KMS-11 (cell line): ENCODE results near the gene TOP3A.
"Not testable (repeated sequence)": the region's sequence is repeated elsewhere in the genome, so short reads cannot be mapped to it uniquely, and the experiment has no call there.

Experiments
- H2AFZ ChIP-seq: fragments of 200-600 bp; sonication (generic); 2 replicates; pipeline ENCODE4 v1.6.1; 2016; ENCODE audit warnings: antibody characterized with exemption, mixed run types, low read depth
- H3K27ac ChIP-seq: fragments of 200-600 bp; sonication (generic); 2 replicates; pipeline ENCODE4 v1.6.1; 2016; ENCODE audit warnings: mild to moderate bottlenecking, mixed run types
- H3K27me3 ChIP-seq: fragments of 200-600 bp; sonication (generic); 2 replicates; pipeline ENCODE4 v1.6.1; 2017; ENCODE audit warnings: mild to moderate bottlenecking, low read depth, mixed run types, moderate library complexity; ENCODE audit not compliant: insufficient read depth
- H3K36me3 ChIP-seq: fragments of 200-600 bp; sonication (generic); 2 replicates; pipeline ENCODE4 v1.6.1; 2017; ENCODE audit warnings: mild to moderate bottlenecking, mixed run types; ENCODE audit not compliant: insufficient read depth
- H3K4me1 ChIP-seq: fragments of 200-600 bp; sonication (generic); 2 replicates; pipeline ENCODE4 v1.6.1; 2016; ENCODE audit warnings: mild to moderate bottlenecking, low read depth, mixed run types; ENCODE audit not compliant: poor library complexity, severe bottlenecking
- H3K4me2 ChIP-seq: fragments of 200-600 bp; sonication (generic); 2 replicates; pipeline ENCODE4 v1.7.0; 2016; ENCODE audit warnings: mild to moderate bottlenecking, mixed run types
- H3K4me3 ChIP-seq: fragments of 200-600 bp; sonication (generic); IDR thresholded peaks from 2 replicates; pipeline ENCODE4 v1.6.1; 2017; ENCODE audit warnings: low read depth, low read length, mixed read lengths; ENCODE audit not compliant: insufficient read depth
- H3K79me2 ChIP-seq: fragments of 200-600 bp; sonication (generic); 2 replicates; pipeline ENCODE4 v1.6.1; 2016; ENCODE audit warnings: low read depth, mixed run types; ENCODE audit not compliant: insufficient read depth
- H3K9ac ChIP-seq: fragments of 200-600 bp; sonication (generic); 2 replicates; pipeline ENCODE4 v1.6.1; 2016; ENCODE audit warnings: mild to moderate bottlenecking, mixed run types
- H4K20me1 ChIP-seq: fragments of 200-600 bp; sonication (generic); 2 replicates; pipeline ENCODE4 v1.6.1; 2016; ENCODE audit warnings: mild to moderate bottlenecking, mixed run types; ENCODE audit not compliant: insufficient read depth
- TF ChIP-seq, protein P1 (sequence below): fragments of 200-600 bp; sonication (generic); conservative IDR thresholded peaks from 2 replicates; pipeline ENCODE4 v1.6.1; 2017; ENCODE audit warnings: low read depth, mild to moderate bottlenecking, antibody characterized with exemption, low read length, moderate library complexity, mixed read lengths

TOP3A gene

DNA sequence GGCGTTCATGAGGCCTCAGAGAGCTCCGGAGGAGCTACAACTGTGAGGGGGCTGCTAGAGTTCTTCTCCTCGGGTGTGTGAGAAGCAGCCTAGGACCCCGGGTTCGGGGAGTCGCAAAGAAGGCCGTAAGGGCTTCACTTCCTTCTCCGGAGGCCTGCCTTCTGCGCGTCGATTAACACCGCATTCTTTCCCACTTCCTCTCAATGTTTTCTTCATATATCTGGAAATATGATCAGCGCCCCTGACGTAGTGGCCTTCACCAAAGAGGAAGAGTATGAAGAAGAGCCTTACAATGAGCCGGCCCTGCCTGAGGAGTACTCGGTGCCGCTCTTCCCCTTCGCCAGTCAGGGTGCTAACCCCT lies 748 bp upstream of the TOP3A start:
- Histone ChIP-seq H3K79me2 (peaks cover 53% of the 10 kb centered on the region), H3K9ac (peak overlapping the region; percentile 64; the same call in 1 of the 2 replicates), H3K27ac (peak overlapping the region; percentile 69), H2AFZ (peak overlapping the region; percentile 57; the same call in 1 of the 2 replicates), H3K27me3 (no peaks in the 10 kb centered on the region), H3K4me3 (no peak overlapping the region), H4K20me1 (no peaks in the 10 kb centered on the region), H3K36me3 (no peaks in the 10 kb centered on the region), H3K4me1 (peaks cover 43% of the 10 kb centered on the region), H3K4me2 (peak overlapping the region; percentile 84)
- TF ChIP-seq, protein P1, sequence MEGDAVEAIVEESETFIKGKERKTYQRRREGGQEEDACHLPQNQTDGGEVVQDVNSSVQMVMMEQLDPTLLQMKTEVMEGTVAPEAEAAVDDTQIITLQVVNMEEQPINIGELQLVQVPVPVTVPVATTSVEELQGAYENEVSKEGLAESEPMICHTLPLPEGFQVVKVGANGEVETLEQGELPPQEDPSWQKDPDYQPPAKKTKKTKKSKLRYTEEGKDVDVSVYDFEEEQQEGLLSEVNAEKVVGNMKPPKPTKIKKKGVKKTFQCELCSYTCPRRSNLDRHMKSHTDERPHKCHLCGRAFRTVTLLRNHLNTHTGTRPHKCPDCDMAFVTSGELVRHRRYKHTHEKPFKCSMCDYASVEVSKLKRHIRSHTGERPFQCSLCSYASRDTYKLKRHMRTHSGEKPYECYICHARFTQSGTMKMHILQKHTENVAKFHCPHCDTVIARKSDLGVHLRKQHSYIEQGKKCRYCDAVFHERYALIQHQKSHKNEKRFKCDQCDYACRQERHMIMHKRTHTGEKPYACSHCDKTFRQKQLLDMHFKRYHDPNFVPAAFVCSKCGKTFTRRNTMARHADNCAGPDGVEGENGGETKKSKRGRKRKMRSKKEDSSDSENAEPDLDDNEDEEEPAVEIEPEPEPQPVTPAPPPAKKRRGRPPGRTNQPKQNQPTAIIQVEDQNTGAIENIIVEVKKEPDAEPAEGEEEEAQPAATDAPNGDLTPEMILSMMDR: no peak

DNA sequence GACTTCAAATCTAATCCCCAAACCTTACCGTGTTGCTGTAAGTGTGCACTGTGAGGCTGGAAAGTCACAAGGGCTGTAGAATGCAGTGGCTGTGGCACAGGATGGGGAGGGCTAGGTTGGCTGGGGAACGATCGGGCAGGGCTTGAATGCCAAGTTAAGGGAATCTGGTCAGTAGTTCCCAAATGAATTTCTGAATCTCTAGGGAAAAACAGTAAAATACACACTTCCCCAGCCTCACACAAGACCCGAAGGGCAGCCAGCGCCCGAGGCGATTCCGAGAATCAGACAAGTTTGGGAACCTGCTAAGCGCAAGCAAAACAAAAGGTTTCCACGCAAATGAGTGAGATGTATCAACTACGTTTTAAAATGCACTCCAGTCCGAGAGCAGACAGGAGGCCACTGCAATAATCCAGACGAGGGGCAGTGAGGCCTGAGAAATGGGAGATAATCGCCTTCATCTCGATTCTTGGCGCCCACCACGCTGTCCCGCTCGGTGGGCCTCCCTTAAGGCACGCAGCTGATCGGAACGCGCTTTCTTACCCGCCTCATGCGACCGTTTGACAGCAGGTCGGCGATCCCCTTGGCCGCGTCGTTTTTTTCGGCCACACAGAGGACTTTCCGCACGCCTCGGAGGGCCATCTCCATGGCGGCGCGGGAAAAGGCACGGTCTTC lies 599 bp downstream of the TOP3A start:
- peak overlapping the region; percentile 57; the same call in 1 of the 2 replicates for H2AFZ ChIP-seq
- TF ChIP-seq, protein P1: no peak
- H3K4me1 ChIP-seq: peaks cover 30% of the 10 kb centered on the region
- no peaks in the 10 kb centered on the region for H3K27me3 ChIP-seq
- peak overlapping the region; percentile 69; the same call in 1 of the 2 replicates for H3K27ac ChIP-seq
- no peaks in the 10 kb centered on the region for H3K36me3 ChIP-seq
- peak overlapping the region; percentile 34 for H3K4me3 ChIP-seq
- no peaks in the 10 kb centered on the region for H4K20me1 ChIP-seq
- peaks cover 62% of the 10 kb centered on the region for H3K79me2 ChIP-seq
- peak overlapping the region; percentile 95 for H3K4me2 ChIP-seq
- H3K9ac ChIP-seq: peak overlapping the region; percentile 64; the same call in 1 of the 2 replicates

DNA sequence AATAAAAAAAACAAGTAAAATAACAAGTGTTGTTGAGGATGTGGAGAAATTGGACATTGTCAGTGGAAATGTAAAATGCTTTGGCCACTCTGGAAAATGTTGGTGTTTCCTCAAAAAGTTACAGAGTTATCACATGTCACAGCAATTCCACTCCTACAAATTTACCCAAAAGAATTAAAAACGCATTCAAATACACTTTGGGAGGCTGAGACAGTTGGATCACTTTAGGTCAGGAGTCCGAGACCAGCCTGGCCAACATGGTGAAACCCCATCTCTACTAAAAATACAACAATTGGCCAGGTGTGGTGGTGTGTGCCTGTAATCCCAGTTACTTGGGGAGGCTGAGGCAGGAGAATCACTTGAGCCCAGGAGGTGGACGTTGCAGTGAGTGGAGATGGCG lies 5.6 kb downstream of the TOP3A start:
- Histone ChIP-seq H3K79me2 (peaks cover 44% of the 10 kb centered on the region), H4K20me1 (no peaks in the 10 kb centered on the region), H3K9ac (no peak overlapping the region), H3K27ac (no peak overlapping the region), H3K36me3 (no peaks in the 10 kb centered on the region; the same call in 1 of the 2 replicates), H3K4me3 (no peak overlapping the region), H3K27me3 (no peaks in the 10 kb centered on the region), H3K4me1 (peaks cover 15% of the 10 kb centered on the region), H3K4me2 (no peak overlapping the region), H2AFZ (no peak overlapping the region)
- TF ChIP-seq, protein P1: no peak

DNA sequence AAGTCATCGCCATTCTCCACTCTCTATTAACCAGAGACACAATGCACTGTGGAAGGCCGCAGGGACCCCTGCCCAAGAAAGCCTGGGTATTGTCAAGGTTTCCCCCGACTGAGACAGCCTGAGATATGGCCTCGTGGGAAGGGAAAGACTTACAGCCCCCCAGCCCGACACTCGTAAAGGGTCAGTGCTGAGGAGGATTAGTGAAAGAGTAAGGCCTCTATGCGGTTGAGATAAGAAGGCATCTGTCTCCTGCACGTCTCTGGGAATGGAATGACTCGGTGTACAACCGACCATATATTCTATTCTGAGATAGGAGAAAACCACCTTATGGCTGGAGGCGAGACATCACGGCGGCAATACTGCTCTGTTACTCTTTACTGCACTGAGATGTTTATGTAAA lies 11.6 kb downstream of the TOP3A start:
- not testable (repeated sequence) for H3K4me2 ChIP-seq, H3K9ac ChIP-seq, H4K20me1 ChIP-seq, H2AFZ ChIP-seq, H3K27me3 ChIP-seq, H3K4me1 ChIP-seq, H3K4me3 ChIP-seq, H3K27ac ChIP-seq, H3K36me3 ChIP-seq, H3K79me2 ChIP-seq
